Activated T-cell treated with anti-CD3 and anti-CD28 coated beads for 24 hours (primary cell): ENCODE data around the gene PRPF40A.
"Not testable (repeated sequence)": the region's sequence is repeated elsewhere in the genome, so short reads cannot be mapped to it uniquely, and the experiment has no call there.

Experiments used
- DNase-seq: peaks from one replicate; pipeline ENCODE4 v3.0.0-alpha.2; 2020; ENCODE audit warnings: low read depth

Gene PRPF40A

DNA sequence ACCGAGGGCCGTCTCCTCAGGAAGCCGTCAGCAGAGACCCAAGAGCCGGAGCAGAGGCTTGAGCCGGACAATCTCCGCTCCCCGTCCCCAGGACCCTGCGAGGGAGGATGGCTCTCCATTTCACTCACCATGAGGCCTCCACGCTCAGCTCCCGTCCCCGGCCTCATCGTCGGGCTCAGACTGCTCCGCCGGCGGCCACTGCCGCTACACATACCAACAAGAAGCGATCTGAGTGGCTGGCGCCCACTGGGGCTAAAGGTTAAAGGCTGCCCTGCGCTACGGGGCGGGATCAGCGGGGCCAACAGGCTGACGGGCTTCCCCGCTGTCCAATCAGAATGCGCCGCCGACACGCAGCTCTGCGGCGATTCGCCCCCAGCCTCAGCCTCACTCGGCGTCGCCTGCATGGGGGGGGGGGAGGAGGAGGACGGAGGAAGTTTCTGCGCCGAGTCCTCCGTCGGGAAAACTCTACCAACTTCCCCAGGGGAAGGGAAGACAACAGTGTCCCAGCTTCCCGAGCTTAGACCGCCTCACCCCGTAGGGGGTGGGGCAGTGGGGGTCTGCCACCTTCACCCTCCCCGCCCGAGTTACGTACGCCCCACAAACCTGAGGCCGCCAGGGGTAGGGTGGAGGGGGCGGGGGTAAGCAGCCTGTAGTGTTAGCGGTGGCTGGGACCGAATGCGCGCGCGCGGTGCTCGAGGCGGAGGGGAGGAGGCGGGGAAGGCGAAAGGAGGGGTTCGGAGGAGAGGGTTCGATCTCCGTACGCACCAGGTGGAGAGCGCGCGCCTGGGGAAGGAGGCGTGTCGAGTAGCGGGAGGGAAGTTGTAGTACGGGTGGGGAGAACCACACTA, at the start of gene PRPF40A:
TSS of gene PRPF40A (minus strand) at position 234 of the 848 bp plus-strand sequence. CDS start at position 212, 22 bp downstream.
- peak; percentile 96 for DNase-seq

DNA sequence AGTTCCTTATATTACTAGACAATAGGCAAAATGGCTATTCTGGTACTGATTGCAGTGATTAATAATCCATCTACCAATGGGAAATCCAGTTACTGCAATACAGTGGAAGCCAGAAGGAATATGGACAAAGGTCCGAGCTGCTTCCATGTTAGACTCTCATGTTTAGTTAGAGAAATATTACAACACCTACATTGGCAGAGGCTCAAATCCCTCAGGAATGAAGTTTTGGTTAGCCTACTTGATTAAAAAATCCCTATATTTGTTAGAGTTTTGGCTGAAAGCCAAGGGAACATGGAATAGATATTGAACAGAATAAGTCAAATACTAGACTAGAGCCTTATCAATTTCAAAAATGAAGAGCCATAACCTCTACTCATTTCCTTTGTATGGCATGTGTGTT, 49.7 kb upstream of the PRPF40A start:
- DNase-seq: no peak

DNA sequence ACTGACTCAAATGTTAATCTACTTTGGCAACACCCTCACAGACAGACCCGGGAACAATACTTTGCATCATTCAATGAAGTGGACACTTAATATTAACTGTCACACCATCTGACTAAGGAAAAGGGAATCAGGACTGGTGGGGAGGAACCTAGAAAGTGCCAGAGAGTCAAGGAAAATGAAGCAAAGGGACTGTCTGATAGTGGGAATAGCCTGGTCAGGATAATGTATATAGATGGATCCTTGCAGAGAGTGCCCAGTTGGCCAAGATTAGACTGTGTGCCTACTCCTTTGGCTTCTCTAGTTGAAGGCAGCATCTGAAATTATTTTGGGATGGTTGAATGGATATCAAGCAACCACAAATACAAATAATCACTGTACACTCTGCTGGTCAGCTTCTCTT, 46.4 kb upstream of the PRPF40A start:
- DNase-seq: no peak

GRCh38 chr2:152763208-152763607, 45.9 kb upstream of the PRPF40A start:
- not testable (repeated sequence) for DNase-seq

GRCh38 chr2:152762202-152762601, 44.9 kb upstream of the PRPF40A start:
- DNase-seq: no peak

GRCh38 chr2:152761214-152761613, 44.0 kb upstream of the PRPF40A start:
- DNase-seq: no peak

DNA sequence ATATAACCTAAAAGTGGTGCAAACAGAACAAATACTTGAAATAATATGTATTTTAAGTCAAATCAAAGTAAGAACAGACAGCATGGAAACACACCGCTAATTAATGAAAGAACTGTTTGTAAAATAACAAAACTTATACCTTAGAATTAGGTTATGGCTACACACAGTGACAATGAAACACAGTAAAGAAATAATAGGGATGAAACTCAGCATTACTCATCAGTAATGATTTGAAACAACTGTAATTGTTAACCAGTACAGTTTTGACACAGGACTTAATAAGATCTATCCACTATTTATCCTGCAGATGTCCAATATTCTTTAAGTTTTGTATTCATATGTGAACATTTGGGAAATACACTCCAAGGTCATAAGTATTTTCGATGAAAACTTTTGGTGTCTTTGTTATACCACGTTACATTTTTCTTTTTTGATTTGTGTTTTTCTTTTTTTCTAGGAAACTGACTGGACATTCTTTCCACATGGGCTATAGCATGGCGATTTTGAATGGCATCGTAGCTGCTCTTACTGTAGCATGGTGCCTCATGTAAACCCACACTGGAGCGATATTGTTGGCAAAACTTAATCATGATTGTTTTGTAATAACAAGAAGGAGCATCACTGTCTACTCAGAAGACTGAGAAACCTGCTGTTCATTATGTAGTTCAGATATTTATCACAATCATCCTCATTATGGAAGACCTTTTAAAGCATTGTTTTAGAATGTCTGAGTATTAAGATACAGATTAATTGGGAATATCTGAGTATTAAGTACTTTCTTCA, 42.2 kb upstream of the PRPF40A start:
- no peak for DNase-seq

DNA sequence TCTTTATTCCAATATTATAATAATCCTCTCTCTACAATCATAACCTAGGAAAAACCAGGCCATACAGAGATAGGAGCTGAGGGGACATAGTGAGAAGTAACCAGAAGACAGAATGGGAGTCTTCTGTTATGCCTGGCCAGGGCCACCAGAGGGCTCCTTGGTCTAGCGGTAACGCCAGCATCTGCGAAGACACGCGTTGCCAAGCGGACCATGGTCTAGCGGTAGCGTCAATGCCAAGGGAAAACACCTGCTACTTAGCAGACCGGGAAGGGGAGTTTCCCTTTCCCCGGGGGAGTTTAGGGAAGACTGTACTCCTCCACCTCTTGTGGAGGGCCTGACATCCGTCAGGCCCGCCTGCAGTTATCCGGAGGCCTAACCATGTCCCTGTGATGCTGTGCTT, 37.8 kb upstream of the PRPF40A start:
- no peak for DNase-seq

DNA sequence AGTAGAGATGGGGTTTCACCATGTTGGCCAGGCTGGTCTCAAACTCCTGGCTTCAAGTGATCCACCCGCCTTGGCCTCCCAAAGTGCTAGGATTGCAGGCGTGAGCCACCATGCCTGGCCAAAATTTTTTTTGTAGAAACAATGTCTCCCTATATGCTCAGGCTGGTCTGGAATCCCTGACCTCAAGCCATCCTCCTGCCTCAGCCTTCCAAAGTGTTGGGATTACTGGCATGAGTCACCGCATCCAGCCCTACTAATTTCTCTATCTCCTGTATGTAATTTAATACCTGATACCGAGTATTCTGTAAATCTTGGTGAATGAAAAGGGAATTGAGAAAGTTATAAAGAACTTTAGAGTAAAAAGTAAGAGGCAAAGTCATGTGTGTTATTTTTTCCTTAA, 30.5 kb upstream of the PRPF40A start:
- DNase-seq: not testable (repeated sequence)

DNA sequence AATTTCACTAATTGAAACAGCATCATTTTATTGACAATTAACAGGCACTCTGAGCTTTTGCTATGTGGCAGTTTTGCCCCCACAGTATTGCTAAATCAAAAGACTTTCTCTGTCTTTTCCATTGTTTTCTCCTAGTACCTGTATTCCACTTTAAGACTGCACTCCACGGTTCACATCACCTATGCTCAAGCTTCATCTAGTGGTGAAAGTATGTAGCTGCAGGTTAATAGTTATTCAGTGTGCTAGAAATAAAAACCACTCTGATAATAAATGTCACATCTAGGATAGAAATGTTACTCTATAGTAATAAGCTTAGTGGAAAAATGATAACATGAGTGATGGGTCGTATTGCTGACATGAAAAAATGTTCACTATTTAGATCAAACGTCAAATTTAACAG, 25.7 kb upstream of the PRPF40A start:
- DNase-seq: no peak

GRCh38 chr2:152740743-152741328, 23.6 kb upstream of the PRPF40A start:
- no peak for DNase-seq

DNA sequence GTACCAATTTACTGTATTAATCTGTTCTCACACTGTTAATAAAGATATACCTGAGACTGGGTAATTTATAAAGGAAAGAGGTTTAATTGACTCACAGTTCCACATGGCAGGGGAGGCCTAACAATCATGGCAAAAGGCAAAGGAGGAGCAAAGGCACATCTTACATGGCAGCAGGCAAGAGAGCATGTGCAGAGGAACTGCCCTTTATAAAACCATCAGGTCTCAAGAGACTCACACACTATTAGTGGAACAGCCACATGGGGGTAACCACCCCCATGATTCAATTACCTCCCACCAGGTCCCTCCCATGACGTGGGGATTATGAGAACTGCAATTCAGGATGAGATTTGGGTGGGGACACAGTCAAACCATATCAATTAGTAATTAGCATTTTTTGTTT, 22.4 kb upstream of the PRPF40A start:
- not testable (repeated sequence) for DNase-seq

DNA sequence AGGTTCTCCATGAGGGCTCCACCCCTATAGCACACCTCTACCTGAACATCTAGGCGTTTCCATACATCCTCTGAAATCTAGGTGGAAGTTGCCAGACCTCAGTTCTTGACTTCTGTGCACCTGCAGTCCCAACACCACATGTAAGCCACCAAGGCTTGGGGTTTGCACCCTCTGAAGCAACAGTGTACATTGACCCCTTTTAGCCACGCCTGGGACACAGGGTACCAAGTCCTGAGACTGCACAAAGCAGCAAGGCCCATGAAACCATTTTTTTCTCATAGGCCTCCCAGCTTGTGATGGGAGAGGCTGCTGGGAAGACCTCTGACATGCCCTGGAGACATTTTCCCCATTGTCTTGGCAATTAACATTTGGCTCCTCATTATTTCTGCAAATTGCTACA, 21.2 kb upstream of the PRPF40A start:
- no peak for DNase-seq

DNA sequence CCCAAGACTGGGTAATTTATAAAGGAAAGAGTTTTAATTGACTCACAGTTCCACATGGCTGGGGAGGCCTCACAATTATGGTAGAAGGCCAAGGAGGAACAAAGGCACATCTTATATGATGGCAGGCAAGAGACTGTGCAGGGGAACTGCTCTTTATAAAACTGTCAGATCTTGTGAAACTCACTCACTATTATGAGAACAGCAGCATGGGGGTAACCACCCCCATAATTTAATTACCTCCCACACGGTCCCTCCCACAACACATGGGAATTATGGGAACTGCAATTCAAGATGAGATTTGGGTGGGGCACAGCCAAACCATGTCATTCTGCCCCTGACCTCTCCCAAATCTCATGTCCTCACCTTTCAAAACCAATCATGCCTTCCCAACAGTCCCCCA, 20.2 kb upstream of the PRPF40A start:
- DNase-seq: not testable (repeated sequence)

- no peak for DNase-seq
These were observed 13.5 kb upstream of the PRPF40A start for GRCh38 chr2:152730591-152731333.

DNA sequence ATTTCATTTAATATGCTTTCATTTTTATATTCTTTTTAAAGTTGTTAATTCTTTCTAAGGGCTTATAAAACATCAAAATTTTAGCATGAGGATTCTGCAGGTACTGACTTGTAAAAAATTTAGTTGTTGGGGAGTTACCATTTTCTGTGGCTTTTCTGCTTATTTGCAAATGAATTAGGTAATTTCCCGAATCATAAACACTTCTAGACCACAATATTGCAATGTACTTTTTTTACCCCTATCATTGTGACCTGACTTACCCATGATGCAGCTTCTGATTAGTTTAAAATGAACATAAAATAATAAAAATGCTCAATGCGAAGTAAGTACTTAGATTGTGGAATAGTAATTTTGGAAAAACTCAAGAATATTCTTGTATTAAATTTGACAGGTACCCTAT, 12.6 kb upstream of the PRPF40A start:
- no peak for DNase-seq

- no peak for DNase-seq
These were observed 6.7 kb upstream of the PRPF40A start for GRCh38 chr2:152723918-152724317.

DNA sequence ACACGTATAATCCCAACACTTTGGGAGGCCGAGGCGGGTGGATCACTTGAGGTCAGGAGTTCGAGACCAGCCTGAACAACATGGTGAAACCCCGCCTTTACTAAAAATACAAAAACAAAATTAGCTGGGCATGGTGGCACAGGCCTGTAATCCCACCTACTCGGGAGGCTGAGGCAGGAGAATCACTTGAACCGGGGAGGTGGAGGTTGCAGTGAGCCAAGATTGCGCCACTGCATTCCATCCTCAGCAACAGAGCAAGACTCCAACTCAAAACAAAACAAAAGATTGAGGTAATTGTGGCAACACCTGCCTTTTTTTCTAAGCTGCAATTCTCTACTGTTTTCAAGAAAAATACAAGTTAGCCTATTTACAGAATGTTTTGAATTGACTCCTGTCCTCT, 5.4 kb upstream of the PRPF40A start:
- DNase-seq: not testable (repeated sequence)

GRCh38 chr2:152720794-152721193, 3.5 kb upstream of the PRPF40A start:
- no peak for DNase-seq

- DNase-seq: peak; percentile 14
These were observed 1.8 kb upstream of the PRPF40A start for GRCh38 chr2:152718909-152719645.
